ENCODE results near the gene APOH. TPM values are rescaled to one million over a fixed set of nuclear protein-coding genes. Genes with fewer than 3 reads are reported as not detected.

The APOH gene
- total RNA-seq, 1 donor from 2014 or later = not detected

- no peaks in the 10 kb centered on the region for H3K36me3 Mint-ChIP-seq (ENCODE audit: low read depth)
- no peak for TF ChIP-seq CTCF (IDR thresholded peaks at IDR 0.05)
- H3K4me1 Mint-ChIP-seq (ENCODE audit: low read depth) = peaks cover 4% of the 10 kb centered on the region
- H3K27ac Mint-ChIP-seq (ENCODE audit: unreplicated experiment) = no peak overlapping the region
- DNase-seq (ENCODE audit: low spot score) = no peak
- no peaks in the 10 kb centered on the region for H3K27me3 Mint-ChIP-seq (ENCODE audit: low read depth)
- no peaks in the 10 kb centered on the region for H3K9me3 Mint-ChIP-seq (ENCODE audit: low read depth)
- H3K4me3 Mint-ChIP-seq (ENCODE audit: unreplicated experiment) = no peak overlapping the region
Measured at GRCh38 chr17:66250686-66251085, 21.5 kb upstream of the APOH start.

- Mint-ChIP-seq H3K4me3 (ENCODE audit: unreplicated experiment) (no peak overlapping the region), H3K4me1 (ENCODE audit: low read depth) (no peaks in the 10 kb centered on the region), H3K9me3 (ENCODE audit: low read depth) (no peaks in the 10 kb centered on the region), H3K36me3 (ENCODE audit: low read depth) (no peaks in the 10 kb centered on the region), H3K27ac (ENCODE audit: unreplicated experiment) (no peak overlapping the region), H3K27me3 (ENCODE audit: low read depth) (no peaks in the 10 kb centered on the region)
- DNase-seq (ENCODE audit: low spot score) = no peak
- no peak for TF ChIP-seq CTCF (IDR thresholded peaks at IDR 0.05)
Measured at GRCh38 chr17:66248285-66248684, 19.1 kb upstream of the APOH start.

- no peaks in the 10 kb centered on the region for H3K27me3 Mint-ChIP-seq (ENCODE audit: low read depth)
- H3K36me3 Mint-ChIP-seq (ENCODE audit: low read depth) = no peaks in the 10 kb centered on the region
- no peak for TF ChIP-seq CTCF (IDR thresholded peaks at IDR 0.05)
- no peak for DNase-seq (ENCODE audit: low spot score)
- H3K27ac Mint-ChIP-seq (ENCODE audit: unreplicated experiment) = no peak overlapping the region
- H3K4me1 Mint-ChIP-seq (ENCODE audit: low read depth) = peaks cover 2% of the 10 kb centered on the region
- H3K9me3 Mint-ChIP-seq (ENCODE audit: low read depth) = no peaks in the 10 kb centered on the region
- H3K4me3 Mint-ChIP-seq (ENCODE audit: unreplicated experiment) = no peak overlapping the region
Measured at GRCh38 chr17:66241839-66242238, 12.6 kb upstream of the APOH start.

- no peak overlapping the region for H3K27ac Mint-ChIP-seq (ENCODE audit: unreplicated experiment)
- no peak overlapping the region for H3K4me3 Mint-ChIP-seq (ENCODE audit: unreplicated experiment)
- H3K36me3 Mint-ChIP-seq (ENCODE audit: low read depth) = no peaks in the 10 kb centered on the region
- no peak for DNase-seq (ENCODE audit: low spot score)
- H3K27me3 Mint-ChIP-seq (ENCODE audit: low read depth) = no peaks in the 10 kb centered on the region
- peaks cover 2% of the 10 kb centered on the region for H3K4me1 Mint-ChIP-seq (ENCODE audit: low read depth)
- TF ChIP-seq CTCF (IDR thresholded peaks at IDR 0.05) = no peak
- no peaks in the 10 kb centered on the region for H3K9me3 Mint-ChIP-seq (ENCODE audit: low read depth)
Measured at GRCh38 chr17:66240630-66241029, 11.4 kb upstream of the APOH start.

- H3K27ac Mint-ChIP-seq (ENCODE audit: unreplicated experiment) = no peak overlapping the region
- no peaks in the 10 kb centered on the region for H3K9me3 Mint-ChIP-seq (ENCODE audit: low read depth)
- no peak overlapping the region for H3K4me3 Mint-ChIP-seq (ENCODE audit: unreplicated experiment)
- H3K27me3 Mint-ChIP-seq (ENCODE audit: low read depth) = no peaks in the 10 kb centered on the region
- peaks cover 2% of the 10 kb centered on the region for H3K4me1 Mint-ChIP-seq (ENCODE audit: low read depth)
- TF ChIP-seq CTCF (IDR thresholded peaks at IDR 0.05) = no peak
- no peak for DNase-seq (ENCODE audit: low spot score)
- no peaks in the 10 kb centered on the region for H3K36me3 Mint-ChIP-seq (ENCODE audit: low read depth)
Measured at GRCh38 chr17:66240013-66240412, 10.8 kb upstream of the APOH start.

Data from chondrocyte (in vitro differentiated cells).